ENCODE measurements around the gene HOXA9. TPM values are rescaled to one million over a fixed set of nuclear protein-coding genes. Genes with fewer than 3 reads are reported as not detected.

Gene HOXA9
- total and polyA plus RNA-seq, 2 of the 8 experiments (the other 6 are each of a cell fraction or from before 2014, with no cell fraction given): not detected

DNA sequence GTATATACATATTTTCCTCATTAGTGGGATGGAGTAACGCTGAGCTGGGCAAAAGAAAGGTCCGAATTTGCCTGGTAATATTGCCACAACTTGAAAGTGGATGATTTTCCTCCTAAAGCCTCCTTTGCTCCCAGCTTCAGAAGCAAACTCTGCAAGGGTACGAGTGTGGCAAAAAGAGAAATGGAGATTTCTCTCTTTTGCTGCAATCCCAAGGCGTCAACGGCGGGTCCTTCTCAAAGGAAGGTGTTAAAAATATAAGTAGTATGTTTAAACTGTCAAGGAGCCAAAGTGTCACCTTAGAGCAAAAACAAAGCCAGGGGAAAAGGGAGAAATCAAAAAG, 50.5 kb downstream of the HOXA9 start:
- no peak overlapping the region for H2BK120ac ChIP-seq (replicated peaks; ENCODE audit: low read depth, low read length)
- no peak overlapping the region for H2AFZ ChIP-seq (ENCODE audit: low read length)
- no peak overlapping the region for H4K91ac ChIP-seq (replicated peaks; ENCODE audit: insufficient read length, low read length)
- WGBS, 2 experiments (ENCODE audit: extremely low coverage in 1 of 2, insufficient coverage in 1 of 2, insufficient read length in 1 of 2, insufficient replicate concordance in 2 of 2, low coverage in 1 of 2, low lambda C conversion rate in 2 of 2, missing lambda C conversion rate in 1 of 2): 12% methylated on average over 6 of the region's 6 CpGs; no CpG with 5 or more reads in 1 of the 2 experiments
- no peak overlapping the region; the same call in 1 of the 2 replicates for H2BK12ac ChIP-seq (ENCODE audit: low read depth, low read length)
- H3K56ac ChIP-seq (replicated peaks; ENCODE audit: insufficient read length, low read depth, low read length): no peak overlapping the region
- H2BK15ac ChIP-seq (ENCODE audit: low read length): no peak overlapping the region
- H3K4me3 ChIP-seq (ENCODE audit: extremely low read depth in 1 of 4, insufficient read depth in 2 of 4, low read depth in 3 of 4, low read length in 4 of 4): no peak overlapping the region
- H3K23ac ChIP-seq (ENCODE audit: insufficient read length): no peak overlapping the region
- H3K4me2 ChIP-seq (ENCODE audit: insufficient read depth in 1 of 2, low read depth in 2 of 2, low read length in 2 of 2): no peak overlapping the region; a peak in 1 of 4 replicates
- H3K18ac ChIP-seq (ENCODE audit: extremely low read depth, low read length): no peak overlapping the region
- H3K27me3 ChIP-seq (replicated peaks in 1 of 4; ENCODE audit: control insufficient read depth in 3 of 4, extremely low read depth in 1 of 4, insufficient read depth in 3 of 4, low read length in 3 of 4): peaks cover 96 to 99% (median 97%) of the 10 kb centered on the region in 4 experiments
- H3K9me3 ChIP-seq (ENCODE audit: insufficient read depth in 2 of 2, low read depth in 1 of 2, low read length in 1 of 2): no peaks in the 10 kb centered on the region
- peaks cover 32 to 44% of the 10 kb centered on the region in 2 experiments for H4K20me1 ChIP-seq (replicated peaks in 1 of 2; ENCODE audit: control insufficient read depth in 1 of 2, insufficient read depth in 2 of 2, low read length in 2 of 2)
- no peak overlapping the region for H3K27ac ChIP-seq (ENCODE audit: low read depth, low read length)
- H3K79me2 ChIP-seq (ENCODE audit: control insufficient read depth in 1 of 2, insufficient read depth in 2 of 2, low read length in 2 of 2): no peaks in the 10 kb centered on the region
- no peak overlapping the region for H3K14ac ChIP-seq (ENCODE audit: insufficient read length)
- H4K8ac ChIP-seq (ENCODE audit: extremely low read depth, insufficient read depth, low read length): no peak overlapping the region
- H3K23me2 ChIP-seq (ENCODE audit: low read depth, low read length): no peaks in the 10 kb centered on the region
- no peak for DNase-seq (ENCODE audit: low read depth in 1 of 2, low spot score in 2 of 2)
- no peak overlapping the region for H3K9ac ChIP-seq (replicated peaks in 1 of 4; ENCODE audit: extremely low read depth in 1 of 4, low read depth in 3 of 4, low read length in 3 of 4)
- POLR2A ChIA-PET (ENCODE audit: partially characterized antibody): no interaction called here
- H2AK5ac ChIP-seq (ENCODE audit: low read depth, low read length): no peak overlapping the region
- no peak overlapping the region for H4K5ac ChIP-seq (ENCODE audit: insufficient read length, low read depth, low read length)
- H3K79me1 ChIP-seq (ENCODE audit: low read depth, low read length): no peaks in the 10 kb centered on the region
- H2BK5ac ChIP-seq (ENCODE audit: low read depth, low read length): no peak overlapping the region
- CTCF ChIA-PET (ENCODE audit: partially characterized antibody): interaction anchor here (0.6 to 4.8 kb wide), 5 partner anchors 16 to 1173 kb away, joined by 3 to 33 read pairs (median 3); partner anchors contain the start of gene HOXA5
- FAIRE-seq: no peak
- H2BK20ac ChIP-seq (ENCODE audit: low read length): no peak overlapping the region
- peaks cover 0 to 3% (median 0%) of the 10 kb centered on the region in 4 experiments; a peak in 2 of 8 replicates for H3K36me3 ChIP-seq (ENCODE audit: control insufficient read depth in 2 of 4, insufficient read depth in 4 of 4, low read length in 3 of 4)
- no peak overlapping the region for H3K4ac ChIP-seq (replicated peaks; ENCODE audit: insufficient read length, low read depth, low read length)
- H3K4me1 ChIP-seq (replicated peaks in 1 of 4; ENCODE audit: control insufficient read depth in 3 of 4, insufficient read depth in 4 of 4, low read length in 3 of 4): peaks cover 0 to 11% (median 3%) of the 10 kb centered on the region in 4 experiments; a peak in 5 of 7 replicates
- TF ChIP-seq GTF2F1 (IDR thresholded peaks at IDR 0.05; ENCODE audit: borderline replicate concordance, low read depth, low read length) (no peak), CBX5 (IDR thresholded peaks at IDR 0.05; ENCODE audit: low read depth, low read length) (no peak), RBBP5 (IDR thresholded peaks at IDR 0.05; ENCODE audit: borderline replicate concordance, low read depth, low read length) (no peak), EP300 (IDR thresholded peaks at IDR 0.05; ENCODE audit: borderline replicate concordance in 1 of 2, low read depth in 2 of 2, low read length in 2 of 2) (no peak), GABPA (IDR thresholded peaks at IDR 0.05; ENCODE audit: borderline replicate concordance, insufficient read depth, low read length) (no peak), KDM5A (IDR thresholded peaks at IDR 0.05; ENCODE audit: low read length) (no peak), PHF8 (conservative IDR thresholded peaks at IDR 0.05; ENCODE audit: low read depth, low read length) (no peak), HDAC2 (IDR thresholded peaks at IDR 0.05; ENCODE audit: borderline replicate concordance in 1 of 2, low read depth in 2 of 2, low read length in 2 of 2) (no peak), POU5F1 (IDR thresholded peaks at IDR 0.05; ENCODE audit: low read depth, low read length) (no peak), HDAC6 (IDR thresholded peaks at IDR 0.05; ENCODE audit: low read depth, low read length) (no peak), CREB1 (IDR thresholded peaks at IDR 0.05) (no peak)
- TF ChIP-seq, protein P1, sequence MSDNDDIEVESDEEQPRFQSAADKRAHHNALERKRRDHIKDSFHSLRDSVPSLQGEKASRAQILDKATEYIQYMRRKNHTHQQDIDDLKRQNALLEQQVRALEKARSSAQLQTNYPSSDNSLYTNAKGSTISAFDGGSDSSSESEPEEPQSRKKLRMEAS (IDR thresholded peaks at IDR 0.05): no peak

Data from H1 (cell line).